Gastrocnemius medialis (tissue), 4 donors: Measurements from ENCODE around the gene MIPOL1. TPM values are rescaled to one million over a fixed set of nuclear protein-coding genes. Genes with fewer than 3 reads are reported as not detected.
A peak's percentile ranks its signal among the peaks of the same experiment; 100 is the strongest.
"Not testable (repeated sequence)": the region's sequence is repeated elsewhere in the genome, so short reads cannot be mapped to it uniquely, and the experiment has no call there.

Experiments used
- ATAC-seq, 2 donors: fragments of 150-250 bp; one replicate each; pipeline ENCODE4 v1.9.1; 2016
- DNase-seq, 2 donors: peaks; one replicate each; pipeline ENCODE4 v3.0.0-alpha.2; 2019
- H3K27ac ChIP-seq, 4 donors: fragments of 200-600 bp; sonication (generic); 1 replicate in 1 of 4; 2 replicates in 3 of 4; pipeline ENCODE4 v1.5.1; 2016 to 2018; ENCODE audit warnings: mild to moderate bottlenecking in 2 of 4, moderate library complexity in 1 of 4
- H3K27me3 ChIP-seq, 3 donors: fragments of 200-600 bp; sonication (generic) in 2 of 3; 1 replicate in 1 of 3; 2 replicates in 2 of 3; pipeline versions ENCODE4 v1.5.1 to v1.6.0; 2016 to 2019; ENCODE audit warnings: mild to moderate bottlenecking in 1 of 3, moderate library complexity in 1 of 3
- H3K36me3 ChIP-seq, 2 donors: fragments of 200-600 bp; sonication (generic) in 1 of 2; one replicate each; pipeline ENCODE4 v1.5.1; 2017 to 2018
- H3K4me1 ChIP-seq, 2 donors: fragments of 200-600 bp; sonication (generic) in 1 of 2; one replicate each; pipeline ENCODE4 v1.5.1; 2016 to 2017; ENCODE audit warnings: mild to moderate bottlenecking in 2 of 2
- H3K4me3 ChIP-seq, 4 donors: fragments of 200-600 bp; sonication (generic) in 3 of 4; 1 replicate in 1 of 4; 2 replicates in 3 of 4; pipeline ENCODE4 v1.5.1; 2016 to 2019; ENCODE audit warnings: mild to moderate bottlenecking in 2 of 4
- H3K9me3 ChIP-seq, 3 donors: fragments of 200-600 bp; sonication (generic) in 2 of 3; 1 replicate in 1 of 3; 2 replicates in 2 of 3; pipeline ENCODE4 v1.5.1; 2016 to 2019
- CTCF ChIP-seq, 5 experiments: fragments of 450-650 bp in 3 of 5; fragments of 200-600 bp in 2 of 5; sonication (generic) in 2 of 5; IDR thresholded peaks in 4 of 5; conservative IDR thresholded peaks in 1 of 5; 1 replicate in 4 of 5; 2 replicates in 1 of 5; pipeline ENCODE4 v1.5.1; 2016 to 2019; ENCODE audit warnings: antibody characterized with exemption in 5 of 5, mild to moderate bottlenecking in 3 of 5, moderate library complexity in 3 of 5
- POLR2A ChIP-seq, 2 donors: fragments of 450-650 bp; IDR thresholded peaks; one replicate each; pipeline ENCODE4 v1.6.1; 2017; ENCODE audit warnings: antibody characterized with exemption in 2 of 2, mild to moderate bottlenecking in 2 of 2, moderate library complexity in 2 of 2
- in situ Hi-C, 4 donors: fragments of 200-750 bp; cut with MboI; loops; one replicate each; pipeline versions ENCODE4 v1.15.0 to v1.8.0; 2017; ENCODE audit warnings: low sequenced_read_pairs in 4 of 4
- intact Hi-C: fragments of 100-400 bp; cut with DNase I; formaldehyde crosslinking; loops from one replicate; pipeline ENCODE4 v1.15.1; 2023; ENCODE audit warnings: low total_unique reads
- total RNA-seq, 4 donors: library from RNA; depleted of rRNA; stranded (reverse); fragments of >200 nt; gene quantifications; one replicate each; pipeline versions ENCODE4 v1.1.0 to v1.2.3, GENCODE V29; 2016

Gene MIPOL1
- total RNA-seq, 4 donors from 2014 or later: 3.1 to 13.7 (median 4.1) TPM

DNA sequence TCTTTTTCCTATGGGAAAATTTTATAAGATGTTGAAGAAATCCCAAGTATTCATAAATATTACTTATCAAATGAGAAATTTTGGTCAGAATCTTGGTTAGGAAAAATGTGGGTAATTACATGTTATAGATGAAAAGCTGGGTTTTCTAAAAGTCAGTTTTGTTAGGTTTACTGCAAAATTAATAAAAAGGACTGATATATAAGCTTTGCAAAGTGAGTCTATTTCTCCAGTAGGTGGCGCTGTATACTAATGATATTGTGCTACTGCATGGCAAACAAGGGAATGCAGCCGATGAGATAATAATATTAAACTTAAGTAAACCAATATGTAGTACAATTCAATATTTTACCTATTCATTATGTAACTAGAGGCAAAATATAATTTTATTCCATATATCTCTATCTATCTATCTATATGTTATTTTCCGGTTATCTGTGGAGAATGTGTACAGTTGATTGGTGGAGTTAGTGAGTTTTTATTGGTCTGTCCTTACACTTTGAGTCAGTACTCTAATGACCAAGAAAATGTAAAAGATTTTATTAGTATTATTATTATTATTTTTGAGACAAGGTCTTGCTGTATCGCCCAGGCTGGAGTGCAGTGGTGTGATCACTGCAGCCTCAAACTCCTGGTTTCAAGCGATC lies 32.9 kb downstream of the MIPOL1 start:
- ATAC-seq (peak in 1 of 2 donors; percentile 55), DNase-seq (no peak)
- Histone ChIP-seq H3K4me1 (no peaks in the 10 kb centered on the region), H3K9me3 (no peaks in the 10 kb centered on the region), H3K36me3 (no peaks in the 10 kb centered on the region), H3K4me3 (no peak overlapping the region), H3K27me3 (no peaks in the 10 kb centered on the region), H3K27ac (no peak overlapping the region)
- in situ Hi-C loops: loop anchor here in 1 of 4 donors (25.0 kb wide), 1 partner anchor 657 kb away; no protein-coding TSS in a partner anchor
- TF ChIP-seq POLR2A (IDR thresholded peaks at IDR 0.05) (no peak), CTCF (IDR thresholded peaks at IDR 0.05 in 4 of 5, conservative IDR thresholded peaks at IDR 0.05 in 1 of 5) (peak in 4 of 5 experiments; percentile 43 to 76 (median 56))
- intact Hi-C loops: loop anchor here (5.0 kb wide), 1 partner anchor 33 kb away; the partner anchor contains the start of gene MIPOL1

GRCh38 chr14:37232907-37233481 lies 35.3 kb downstream of the MIPOL1 start:
- intact Hi-C loops: loop anchor here (2.0 to 5.0 kb wide), 2 partner anchors 36 to 60 kb away; partner anchors contain the start of genes MIPOL1 and SLC25A21
- peak in 1 of 2 donors; percentile 58 for ATAC-seq
- H3K27me3 ChIP-seq: no peaks in the 10 kb centered on the region
- H3K4me1 ChIP-seq: no peaks in the 10 kb centered on the region
- no peak overlapping the region for H3K27ac ChIP-seq
- no peaks in the 10 kb centered on the region for H3K36me3 ChIP-seq
- no peak overlapping the region for H3K4me3 ChIP-seq
- in situ Hi-C loops: loop anchor here in 1 of 4 donors (25.0 kb wide), 1 partner anchor 654 kb away; no protein-coding TSS in a partner anchor
- no peak for DNase-seq
- TF ChIP-seq CTCF (IDR thresholded peaks at IDR 0.05 in 4 of 5, conservative IDR thresholded peaks at IDR 0.05 in 1 of 5) (peak in 4 of 5 experiments; percentile 16 to 58 (median 48)), POLR2A (IDR thresholded peaks at IDR 0.05) (no peak)
- no peaks in the 10 kb centered on the region for H3K9me3 ChIP-seq

- Histone ChIP-seq H3K4me1 (no peaks in the 10 kb centered on the region), H3K4me3 (no peak overlapping the region), H3K27ac (no peak overlapping the region), H3K36me3 (no peaks in the 10 kb centered on the region), H3K27me3 (no peaks in the 10 kb centered on the region), H3K9me3 (no peaks in the 10 kb centered on the region)
- in situ Hi-C loops (loop anchor here in 1 of 4 donors (25.0 kb wide), 1 partner anchor 653 kb away; no protein-coding TSS in a partner anchor), intact Hi-C loops (loop anchor here (5.0 kb wide), 1 partner anchor 37 kb away; the partner anchor contains the start of gene MIPOL1)
- ATAC-seq (no peak), DNase-seq (no peak)
- TF ChIP-seq CTCF (IDR thresholded peaks at IDR 0.05 in 4 of 5, conservative IDR thresholded peaks at IDR 0.05 in 1 of 5) (no peak), POLR2A (IDR thresholded peaks at IDR 0.05) (no peak)
Observed at GRCh38 chr14:37234222-37234621, 36.5 kb downstream of the MIPOL1 start.

DNA sequence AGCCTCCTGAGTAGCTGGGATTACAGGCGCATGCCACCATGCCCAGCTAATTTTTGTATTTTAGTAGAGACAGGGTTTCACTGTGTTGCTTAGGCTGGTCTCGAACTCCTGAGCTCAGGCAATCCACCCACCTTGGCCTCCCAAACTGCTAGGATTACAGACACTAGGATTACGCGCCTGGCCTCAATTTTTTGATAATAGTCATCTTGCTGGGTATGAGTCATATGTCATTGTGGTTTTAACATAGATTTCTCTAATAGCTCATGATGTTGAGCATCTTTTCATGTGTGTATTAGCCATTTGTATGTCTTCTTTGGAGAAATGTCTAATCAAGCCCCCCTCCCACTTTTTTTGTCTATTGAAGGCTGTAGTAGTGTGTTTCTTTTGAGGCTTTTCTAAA lies 38.3 kb downstream of the MIPOL1 start:
- H3K4me1 ChIP-seq, H3K27ac ChIP-seq, H3K36me3 ChIP-seq, ATAC-seq, H3K4me3 ChIP-seq, H3K9me3 ChIP-seq, DNase-seq, H3K27me3 ChIP-seq, intact Hi-C loops: not testable (repeated sequence)
- in situ Hi-C loops: loop anchor here in 1 of 4 donors (25.0 kb wide), 1 partner anchor 651 kb away; no protein-coding TSS in a partner anchor

- Histone ChIP-seq H3K9me3 (no peaks in the 10 kb centered on the region), H3K36me3 (no peaks in the 10 kb centered on the region), H3K4me1 (no peaks in the 10 kb centered on the region), H3K27ac (no peak overlapping the region), H3K27me3 (no peaks in the 10 kb centered on the region), H3K4me3 (no peak overlapping the region)
- intact Hi-C loops (no loop called here), in situ Hi-C loops (loop anchor here in 1 of 4 donors (25.0 kb wide), 1 partner anchor 650 kb away; no protein-coding TSS in a partner anchor)
- TF ChIP-seq CTCF (IDR thresholded peaks at IDR 0.05 in 4 of 5, conservative IDR thresholded peaks at IDR 0.05 in 1 of 5) (no peak), POLR2A (IDR thresholded peaks at IDR 0.05) (no peak)
- ATAC-seq (no peak), DNase-seq (no peak)
Observed at GRCh38 chr14:37237094-37237493, 39.4 kb downstream of the MIPOL1 start.
